HG03460 (cell line): Measurements from ENCODE around the gene CFAP410.

ENCODE experiments used
- ATAC-seq: cut with Tn5 transposase; IDR thresholded peaks from one replicate; pipeline ENCODE4 v1.9.1; 2021; ENCODE audit not compliant: unreplicated experiment

Gene CFAP410

DNA sequence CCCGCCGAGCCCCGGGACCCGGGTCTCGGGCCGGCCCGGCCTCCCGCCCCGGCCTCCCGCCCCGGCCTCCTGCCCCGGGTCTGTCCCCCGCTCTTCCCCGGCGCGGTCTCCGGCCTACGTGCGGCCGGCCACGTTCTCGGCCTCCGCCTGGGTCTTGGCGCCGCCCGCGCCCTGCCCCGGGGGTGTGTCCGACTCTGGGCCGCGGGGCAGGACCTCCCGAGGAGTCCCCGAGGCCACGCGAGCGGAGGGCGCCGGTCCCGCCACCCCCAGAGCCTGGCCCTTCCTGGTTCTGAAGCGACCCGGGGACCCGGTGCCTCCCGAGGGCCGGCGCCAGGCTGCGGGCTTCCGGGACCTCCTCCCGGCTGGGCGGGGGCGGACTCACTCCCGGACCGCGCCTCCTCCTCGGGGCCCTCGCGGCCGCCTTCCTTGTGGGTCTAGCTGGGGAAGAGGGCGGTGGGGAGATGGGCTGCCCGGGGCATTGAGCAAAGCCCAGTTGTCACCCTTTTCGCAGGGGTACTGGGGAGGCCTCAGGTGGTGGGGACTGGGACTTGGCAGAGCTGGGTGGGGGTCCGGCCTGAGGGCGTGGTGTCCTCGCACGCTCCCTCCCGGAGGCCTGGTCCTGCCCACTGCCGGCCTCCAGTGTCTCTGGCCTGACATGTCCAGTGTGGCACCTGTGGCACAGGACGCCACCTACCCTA is 38.8 kb downstream of the CFAP410 start:
- ATAC-seq: peak; percentile 38

DNA sequence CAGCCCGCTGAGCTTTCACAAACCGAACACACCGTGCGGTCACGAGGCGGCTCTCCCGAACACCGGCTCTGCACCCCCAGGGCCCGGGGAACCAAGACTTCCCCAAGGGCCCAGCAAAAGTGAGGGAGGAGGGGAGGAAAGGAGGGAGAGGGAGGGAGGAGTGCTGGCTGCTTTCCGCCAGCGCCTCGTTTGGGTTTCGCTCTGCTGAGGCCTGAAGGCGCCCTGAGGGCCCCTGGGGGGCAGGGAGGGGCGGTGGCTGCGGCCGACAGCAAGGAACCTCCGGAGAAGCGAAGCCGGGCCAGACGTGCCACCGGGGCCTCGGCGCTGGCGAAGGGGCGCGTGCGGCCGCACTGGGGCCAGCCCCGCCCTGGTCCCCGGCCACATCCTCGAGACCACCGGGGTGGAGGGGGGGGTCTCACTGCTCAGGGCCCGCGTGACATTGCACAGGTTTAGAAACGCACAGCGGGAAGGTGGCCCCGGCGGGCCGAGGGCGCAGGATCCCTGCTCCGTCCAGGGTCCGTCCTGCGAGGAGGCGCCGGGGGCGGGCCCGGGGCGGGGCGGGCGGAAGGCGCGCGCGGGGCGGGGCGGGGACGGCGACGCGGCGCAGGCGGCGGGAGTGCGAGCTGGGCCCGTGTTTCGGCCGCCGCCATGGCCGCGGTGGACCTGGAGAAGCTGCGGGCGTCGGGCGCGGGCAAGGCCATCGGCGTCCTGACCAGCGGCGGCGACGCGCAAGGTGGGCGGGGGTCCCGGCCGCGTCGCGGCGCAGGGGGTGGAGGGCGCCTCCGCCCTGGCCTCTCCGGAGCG is 39.5 kb downstream of the CFAP410 start, which contains the start of gene PFKL:
TSS of gene PFKL (plus strand) at position 596 of the 804 bp plus-strand sequence. CDS start at position 649, 53 bp downstream.
- peak; percentile 46 for ATAC-seq

DNA sequence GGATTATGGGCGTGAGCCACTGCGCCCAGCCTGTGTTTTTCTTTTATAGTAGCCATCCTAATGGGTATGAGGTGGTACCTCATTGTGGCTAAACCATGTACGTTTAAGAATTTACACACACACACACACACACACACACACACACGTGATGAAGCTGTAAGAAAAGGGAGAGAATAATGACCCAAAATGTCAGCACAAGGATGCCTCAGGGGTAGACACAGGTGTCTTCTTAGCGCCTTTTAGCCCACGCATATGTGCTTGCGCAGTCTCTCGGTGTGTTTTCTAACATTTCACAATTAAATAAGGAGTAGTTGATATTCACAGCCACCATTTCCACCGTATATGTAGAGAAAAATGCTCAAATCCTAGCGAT is 40.1 kb downstream of the CFAP410 start:
- no peak for ATAC-seq

DNA sequence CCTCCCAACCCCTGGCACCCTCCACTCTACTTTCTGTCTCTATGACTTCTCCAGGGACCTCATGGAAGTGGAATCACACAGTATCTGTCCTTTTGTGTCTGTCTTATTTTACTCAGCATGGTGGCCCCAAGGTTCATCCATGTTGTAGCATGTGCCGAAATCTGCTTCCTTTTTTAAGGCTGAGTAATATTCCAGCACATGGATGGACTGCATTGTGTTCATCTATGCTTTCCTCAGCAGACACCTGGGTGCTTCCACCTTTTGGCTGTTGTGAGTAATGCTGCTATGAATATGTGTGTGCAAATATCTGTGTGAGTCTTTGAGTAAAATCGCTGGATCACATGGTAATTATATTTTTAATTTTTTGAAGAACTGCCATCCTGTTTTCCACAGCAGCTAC is 40.9 kb downstream of the CFAP410 start:
- no peak for ATAC-seq

DNA sequence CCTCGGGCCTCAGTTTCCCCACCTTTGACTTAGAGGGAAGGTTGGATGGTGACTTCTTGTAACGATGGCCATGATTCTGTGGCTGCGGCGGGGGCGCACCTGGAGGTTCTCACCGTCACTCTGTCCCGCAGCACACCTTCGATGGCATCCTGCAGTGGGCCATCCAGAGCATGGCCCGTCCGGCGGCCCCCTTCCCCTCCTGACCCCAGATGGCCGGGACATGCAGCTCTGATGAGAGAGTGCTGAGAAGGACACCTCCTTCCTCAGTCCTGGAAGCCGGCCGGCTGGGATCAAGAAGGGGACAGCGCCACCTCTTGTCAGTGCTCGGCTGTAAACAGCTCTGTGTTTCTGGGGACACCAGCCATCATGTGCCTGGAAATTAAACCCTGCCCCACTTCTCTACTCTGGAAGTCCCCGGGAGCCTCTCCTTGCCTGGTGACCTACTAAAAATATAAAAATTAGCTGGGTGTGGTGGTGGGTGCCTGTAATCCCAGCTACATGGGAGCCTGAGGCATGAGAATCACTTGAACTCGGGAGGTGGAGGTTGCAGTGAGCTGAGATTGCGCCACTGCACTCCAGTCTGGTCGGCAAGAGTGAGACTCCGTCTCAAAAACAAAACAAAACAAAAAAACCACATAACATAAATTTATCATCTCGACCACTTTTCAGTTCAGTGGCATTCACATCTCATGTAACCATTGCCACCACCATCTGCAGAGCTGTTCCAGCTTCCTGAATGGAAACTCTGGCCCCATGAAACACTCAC is 41.5 kb downstream of the CFAP410 start:
- peak; percentile 29 for ATAC-seq

DNA sequence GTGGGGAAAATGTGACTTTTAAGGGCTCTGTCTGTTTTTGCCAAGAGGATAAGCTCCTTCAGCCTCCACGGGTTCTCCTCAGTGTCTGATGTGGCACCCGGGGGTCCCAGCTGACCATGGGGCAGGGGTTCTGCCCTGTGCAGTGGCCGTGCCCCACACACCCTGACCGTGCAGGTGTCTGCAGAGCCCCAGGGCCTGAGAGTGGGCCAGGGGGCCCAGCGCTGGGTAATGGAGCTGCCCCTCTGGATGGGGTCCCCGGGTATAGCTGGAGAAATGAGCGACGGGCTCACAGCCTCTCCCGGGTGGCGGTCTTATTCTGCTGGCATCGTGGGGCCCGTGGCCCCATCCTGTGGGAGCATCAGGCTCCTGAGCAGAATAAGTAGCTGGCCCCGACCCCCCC is 42.3 kb downstream of the CFAP410 start:
- ATAC-seq: no peak

DNA sequence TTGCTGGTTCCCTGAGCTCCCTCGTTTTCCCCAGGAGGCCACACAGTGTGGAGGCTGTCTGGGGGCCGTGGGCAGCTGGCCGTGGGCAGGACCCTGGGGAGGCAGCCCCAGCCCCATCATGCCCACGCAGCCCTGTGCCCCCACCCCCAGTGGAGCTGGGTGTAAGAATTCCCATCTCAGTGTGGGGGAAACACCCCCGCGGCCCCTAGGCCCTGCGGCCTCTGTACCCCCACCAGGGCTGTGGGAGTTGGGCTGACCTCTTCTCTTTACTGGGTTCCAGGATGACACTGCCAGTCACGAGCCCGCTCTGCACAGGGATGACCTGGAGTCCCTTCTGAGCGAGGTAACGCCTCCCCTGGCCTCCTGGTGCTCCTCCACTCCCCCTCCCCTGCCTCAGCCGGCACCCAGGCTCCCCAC is 43.1 kb downstream of the CFAP410 start:
- ATAC-seq: no peak

DNA sequence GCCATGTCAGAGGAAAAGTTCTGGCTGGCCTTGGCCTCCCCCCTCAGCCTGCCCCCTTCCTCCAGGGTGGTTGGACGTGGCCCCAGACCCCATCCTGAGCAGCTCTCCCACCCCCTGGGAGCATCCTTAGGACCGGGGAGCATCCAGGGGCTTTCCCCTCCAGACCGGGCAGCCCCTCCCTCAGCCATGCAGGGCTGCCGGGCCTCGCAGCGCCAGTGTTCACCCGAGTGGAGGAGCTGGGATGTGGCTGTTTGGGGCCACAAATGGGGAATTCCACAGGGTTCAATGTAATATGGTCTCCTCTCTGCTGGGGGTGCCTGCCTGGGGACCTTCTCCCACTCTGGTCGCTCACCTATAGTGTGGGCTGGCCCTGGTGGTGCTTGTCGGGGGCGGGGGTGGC is 43.5 kb downstream of the CFAP410 start:
- ATAC-seq: no peak

DNA sequence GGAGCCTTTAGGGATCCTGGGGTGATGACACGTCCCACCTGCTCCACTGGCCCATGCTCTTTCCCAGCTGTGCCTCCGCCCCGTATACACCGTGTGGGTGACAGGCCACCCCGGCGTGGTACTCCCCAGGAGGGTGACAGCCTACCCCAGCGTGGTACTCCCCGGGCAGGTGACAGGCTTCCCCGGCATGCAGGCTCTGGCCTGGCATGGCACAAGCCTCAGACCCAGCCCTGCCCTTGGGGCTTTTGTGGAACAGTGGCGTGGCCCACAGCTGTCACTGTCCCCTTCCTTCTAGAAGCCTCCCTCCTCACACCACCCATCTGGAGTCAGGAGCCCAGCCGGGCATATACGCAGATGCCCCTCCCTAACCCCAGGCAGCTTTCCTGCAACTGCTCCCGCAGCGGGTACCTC is 44.0 kb downstream of the CFAP410 start:
- ATAC-seq: no peak

DNA sequence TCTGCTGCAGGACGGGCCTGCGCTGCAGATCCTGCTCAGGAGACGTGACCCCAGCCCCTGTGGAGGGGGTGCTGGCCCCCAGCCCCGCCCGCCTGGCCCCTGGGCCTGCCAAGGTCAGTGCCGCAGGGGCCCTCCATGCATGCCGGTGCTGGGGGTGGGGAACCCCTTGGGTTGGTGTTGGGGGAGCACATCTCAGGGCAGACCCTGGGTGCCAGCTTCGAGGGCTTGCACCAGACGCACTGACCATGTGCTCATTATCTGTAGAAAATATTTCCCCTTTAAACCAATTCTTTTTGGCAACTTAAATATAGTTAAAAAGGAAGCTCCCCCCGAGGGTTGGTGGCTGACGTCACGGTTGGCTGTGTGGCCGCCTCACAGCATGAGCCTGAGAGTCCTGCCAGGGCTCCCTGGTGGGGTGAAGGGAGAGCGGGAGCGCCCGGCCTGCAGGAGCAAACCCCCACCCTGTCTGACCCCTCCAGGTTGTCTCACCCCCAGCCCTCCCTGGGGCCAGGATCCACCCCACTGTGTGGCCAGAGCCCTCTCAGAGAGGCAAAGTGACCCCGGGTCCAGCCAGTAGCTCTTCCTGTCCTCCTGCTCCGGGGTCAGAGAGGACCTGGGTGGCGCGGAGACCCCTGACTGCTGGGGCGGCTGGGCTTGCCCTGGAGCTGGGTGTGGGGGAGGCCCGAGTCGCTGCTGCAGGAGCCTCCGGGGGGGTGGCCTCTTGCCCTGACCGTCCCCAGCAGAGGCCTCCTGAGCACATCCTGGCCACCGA is 44.6 kb downstream of the CFAP410 start:
- ATAC-seq: no peak

DNA sequence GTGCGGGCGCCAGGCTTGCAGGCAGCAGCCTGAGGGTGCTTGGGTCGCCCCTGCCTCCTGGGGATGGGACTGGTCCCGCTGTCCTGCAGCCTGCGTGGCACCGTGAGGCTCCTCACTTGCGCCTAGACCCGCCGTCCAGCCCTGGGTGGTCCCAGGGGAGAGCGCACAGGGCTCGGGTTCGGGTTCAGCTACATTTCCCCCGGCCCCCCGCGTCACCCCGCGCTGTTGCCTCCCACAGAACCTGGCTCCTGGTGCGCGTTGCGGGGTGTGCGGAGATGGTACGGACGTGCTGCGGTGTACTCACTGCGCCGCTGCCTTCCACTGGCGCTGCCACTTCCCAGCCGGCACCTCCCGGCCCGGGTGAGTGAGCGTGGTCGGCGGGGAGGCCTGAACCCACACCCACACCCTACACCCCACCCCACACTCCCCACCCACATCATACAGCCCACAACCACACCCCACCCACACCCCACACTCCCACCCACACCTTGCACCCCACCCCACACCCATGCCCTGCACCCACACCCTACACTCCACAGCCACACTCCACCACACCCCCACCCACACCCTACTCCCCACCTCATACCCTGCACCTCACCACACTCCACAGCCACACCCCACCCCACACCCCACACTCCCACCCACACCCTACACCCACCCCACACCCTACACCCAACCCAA is 45.5 kb downstream of the CFAP410 start:
- ATAC-seq: no peak

DNA sequence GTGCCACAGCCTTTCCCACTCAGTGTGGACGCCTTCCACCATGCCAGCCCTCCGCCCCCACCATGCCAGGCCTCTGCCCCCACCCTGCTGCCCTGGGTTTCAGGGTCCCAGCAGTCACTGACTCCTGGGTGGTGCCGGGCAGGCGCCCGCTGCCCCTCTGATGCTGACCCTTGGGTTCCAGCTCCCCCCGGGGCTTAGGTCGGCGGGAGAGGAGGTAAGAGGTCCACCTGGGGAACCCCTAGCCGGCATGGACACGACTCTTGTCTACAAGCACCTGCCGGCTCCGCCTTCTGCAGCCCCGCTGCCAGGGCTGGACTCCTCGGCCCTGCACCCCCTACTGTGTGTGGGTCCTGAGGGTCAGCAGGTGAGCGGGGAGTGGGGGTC is 46.4 kb downstream of the CFAP410 start:
- ATAC-seq: no peak

DNA sequence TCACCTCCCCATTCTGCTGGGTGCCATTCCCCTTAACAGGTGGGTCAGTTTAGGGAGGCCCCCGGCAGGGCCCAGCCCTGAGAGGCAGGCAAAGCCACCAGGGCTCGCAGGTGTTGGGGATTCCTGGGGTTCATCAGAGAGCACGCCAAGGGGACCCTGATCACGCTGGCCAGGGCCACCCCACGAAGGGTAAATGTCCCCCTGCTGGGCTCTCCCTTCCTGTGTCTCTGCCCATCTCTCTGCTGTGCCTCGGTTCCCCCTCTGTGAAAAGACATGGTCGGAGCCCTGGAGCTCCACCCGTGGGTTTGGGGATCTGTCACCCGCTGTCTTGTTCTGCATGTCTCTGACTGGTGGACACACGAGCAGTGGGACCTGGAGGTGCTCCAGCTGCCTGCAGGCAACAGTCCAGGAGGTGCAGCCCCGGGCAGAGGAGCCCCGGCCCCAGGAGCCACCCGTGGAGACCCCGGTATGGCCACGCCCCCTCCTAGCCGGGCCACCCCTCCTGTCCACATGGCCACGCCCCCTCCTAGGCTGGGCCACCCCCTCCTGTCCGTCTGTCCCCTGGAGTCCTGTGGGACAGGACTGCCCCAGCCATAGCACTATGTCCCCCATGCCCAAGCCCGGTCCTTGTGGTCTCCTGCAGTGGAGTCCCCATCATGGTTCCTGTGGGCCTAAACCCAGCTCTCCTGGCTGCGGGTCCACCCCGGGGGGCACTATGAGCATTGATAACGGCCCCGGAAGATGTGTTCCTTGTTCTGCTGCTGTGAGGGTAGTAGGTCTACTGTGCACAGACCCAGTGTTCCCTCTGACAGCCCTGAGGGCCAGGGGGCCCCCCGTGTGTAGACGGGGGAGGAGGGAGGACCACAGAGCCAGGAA is 47.0 kb downstream of the CFAP410 start:
- ATAC-seq: no peak

DNA sequence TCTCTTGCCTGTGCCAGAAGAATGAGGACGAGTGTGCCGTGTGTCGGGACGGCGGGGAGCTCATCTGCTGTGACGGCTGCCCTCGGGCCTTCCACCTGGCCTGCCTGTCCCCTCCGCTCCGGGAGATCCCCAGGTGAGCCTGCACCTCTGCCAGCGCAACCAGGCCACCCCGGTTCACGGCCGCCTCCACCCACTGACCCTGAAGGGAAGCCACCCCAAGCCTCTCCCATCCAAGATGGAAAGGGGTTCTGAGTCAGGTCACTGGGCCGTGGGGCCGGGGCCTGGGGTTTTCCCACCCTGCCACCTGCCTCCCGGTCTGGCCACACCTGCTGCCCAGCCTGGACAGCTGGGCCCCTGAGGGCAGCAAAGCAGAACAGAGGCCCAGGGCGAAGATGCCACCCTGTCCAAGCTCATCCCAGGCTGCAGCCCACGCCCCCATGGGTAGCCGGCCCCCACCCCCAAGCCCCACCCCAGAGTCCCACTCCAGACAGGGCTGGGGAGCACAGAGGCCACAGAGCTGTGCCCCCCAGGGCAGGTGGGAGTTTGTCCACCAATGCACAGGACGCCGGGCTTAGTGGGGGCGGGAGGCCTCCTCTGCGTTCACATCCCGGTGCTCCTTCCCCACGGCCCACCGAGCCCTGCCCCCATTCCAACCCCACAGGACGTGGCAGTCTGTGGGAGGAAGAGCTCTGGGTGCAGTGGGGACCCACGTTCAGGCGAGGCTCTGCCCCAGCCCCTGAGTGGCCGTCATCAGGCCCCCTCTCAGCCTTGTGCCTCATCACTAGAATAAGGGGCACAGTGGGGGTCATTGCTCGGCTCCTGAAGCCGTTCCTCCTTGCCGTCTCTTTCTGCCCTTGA is 47.9 kb downstream of the CFAP410 start:
- no peak for ATAC-seq

DNA sequence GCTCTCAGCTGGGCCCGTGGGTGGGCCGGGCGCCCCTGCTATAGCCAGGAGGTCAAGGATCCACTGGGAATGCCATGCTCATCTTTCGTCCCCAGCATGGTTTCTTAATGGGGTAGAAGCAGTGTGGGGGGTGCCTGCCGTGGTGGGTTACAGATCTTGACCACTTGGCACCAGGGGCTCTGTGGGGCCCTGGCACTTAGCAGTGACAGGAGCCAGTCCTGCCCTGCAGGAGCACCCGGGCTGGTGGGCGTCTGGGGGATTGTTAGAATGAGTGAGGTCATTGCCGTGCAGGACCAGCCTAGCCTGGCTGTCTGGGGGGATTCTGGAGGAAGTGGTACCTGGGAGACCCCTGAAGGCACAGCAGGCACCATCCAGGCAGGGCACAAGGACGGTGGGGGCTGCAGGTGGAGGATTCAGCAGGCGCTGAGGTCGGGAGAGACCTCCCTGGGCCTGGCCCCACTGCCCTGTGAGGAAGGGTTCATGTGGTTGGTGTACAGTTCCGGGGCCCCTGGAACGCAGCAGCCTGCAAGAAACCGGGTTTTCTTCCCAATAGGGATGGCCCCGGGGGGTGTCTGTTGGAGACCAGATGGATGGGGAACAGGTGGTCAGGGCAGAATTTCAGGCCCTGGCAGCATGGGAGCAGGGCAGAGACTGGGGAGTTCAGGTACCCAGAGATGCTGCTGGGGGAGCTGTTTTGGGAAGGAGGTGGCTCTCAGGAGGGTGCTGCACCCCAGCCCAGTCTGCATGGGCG is 48.7 kb downstream of the CFAP410 start:
- ATAC-seq: no peak

DNA sequence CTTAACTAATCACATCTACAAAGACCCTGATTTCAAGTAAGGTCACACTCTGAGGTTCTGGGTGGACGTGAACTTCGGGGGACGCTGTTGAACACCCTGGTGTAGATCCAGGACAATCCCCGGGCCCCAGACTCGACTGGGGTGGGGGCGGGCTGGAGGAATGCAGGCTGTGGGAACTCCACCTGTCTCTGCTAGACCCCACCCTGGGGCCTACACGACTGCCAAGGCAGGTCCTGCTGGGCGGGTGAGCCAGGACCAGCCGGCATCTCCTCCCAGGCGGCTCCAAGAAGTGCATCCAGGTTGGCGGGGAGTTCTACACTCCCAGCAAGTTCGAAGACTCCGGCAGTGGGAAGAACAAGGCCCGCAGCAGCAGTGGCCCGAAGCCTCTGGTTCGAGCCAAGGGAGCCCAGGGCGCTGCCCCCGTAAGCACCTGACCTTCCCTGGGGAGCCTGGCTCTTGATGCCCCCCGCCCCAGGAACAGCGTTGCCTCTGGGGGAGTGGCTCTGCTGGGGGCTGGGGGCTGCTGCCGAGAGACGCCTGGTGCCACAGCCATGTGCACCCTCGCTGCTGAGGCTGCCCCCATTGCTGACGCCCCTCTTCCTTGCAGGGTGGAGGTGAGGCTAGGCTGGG is 49.7 kb downstream of the CFAP410 start:
- no peak for ATAC-seq
